Measurements from ENCODE around the gene KCNN3.
A peak's percentile ranks its signal among the peaks of the same experiment; 100 is the strongest.

Gene KCNN3

GRCh38 chr1:154880671-154881070 lies 10.6 kb upstream of the KCNN3 start:
- DNase-seq (ENCODE audit: low read depth in 2 of 2, low spot score in 1 of 2): no peak

- DNase-seq (ENCODE audit: low read depth in 2 of 2, low spot score in 1 of 2): no peak
Observed at GRCh38 chr1:154879038-154879421, 8.9 kb upstream of the KCNN3 start.

- peak; percentile 36 to 52 for DNase-seq (ENCODE audit: low read depth in 2 of 2, low spot score in 1 of 2)
Observed at GRCh38 chr1:154878371-154879037, 8.4 kb upstream of the KCNN3 start.

- DNase-seq (ENCODE audit: low read depth in 2 of 2, low spot score in 1 of 2): no peak
Observed at GRCh38 chr1:154877370-154877974, 7.4 kb upstream of the KCNN3 start.

GRCh38 chr1:154876842-154877369 lies 6.8 kb upstream of the KCNN3 start:
- DNase-seq (ENCODE audit: low read depth in 2 of 2, low spot score in 1 of 2): no peak

GRCh38 chr1:154874465-154874864 lies 4.4 kb upstream of the KCNN3 start:
- no peak for DNase-seq (ENCODE audit: low read depth in 2 of 2, low spot score in 1 of 2)

GRCh38 chr1:154873321-154873950 lies 3.4 kb upstream of the KCNN3 start:
- DNase-seq (ENCODE audit: low read depth in 2 of 2, low spot score in 1 of 2): no peak

GRCh38 chr1:154871374-154871773 lies 1.3 kb upstream of the KCNN3 start:
- DNase-seq (ENCODE audit: low read depth in 2 of 2, low spot score in 1 of 2): no peak

GRCh38 chr1:154870734-154871133 lies 653 bp upstream of the KCNN3 start:
- DNase-seq (ENCODE audit: low read depth in 2 of 2, low spot score in 1 of 2): no peak

- DNase-seq (ENCODE audit: low read depth in 2 of 2, low spot score in 1 of 2): no peak
Observed at GRCh38 chr1:154869351-154870114, 548 bp downstream of the KCNN3 start.

- no peak for DNase-seq (ENCODE audit: low read depth in 2 of 2, low spot score in 1 of 2)
Observed at GRCh38 chr1:154867841-154868605, 2.1 kb downstream of the KCNN3 start.

- DNase-seq (ENCODE audit: low read depth in 2 of 2, low spot score in 1 of 2): no peak
Observed at GRCh38 chr1:154867064-154867825, 2.8 kb downstream of the KCNN3 start.

GRCh38 chr1:154866257-154867063 lies 3.6 kb downstream of the KCNN3 start:
- DNase-seq (ENCODE audit: low read depth in 2 of 2, low spot score in 1 of 2): no peak

- no peak for DNase-seq (ENCODE audit: low read depth in 2 of 2, low spot score in 1 of 2)
Observed at GRCh38 chr1:154865442-154866256, 4.4 kb downstream of the KCNN3 start.

- DNase-seq (ENCODE audit: low read depth in 2 of 2, low spot score in 1 of 2): no peak
Observed at GRCh38 chr1:154864189-154864975, 5.7 kb downstream of the KCNN3 start.

GRCh38 chr1:154863315-154864174 lies 6.5 kb downstream of the KCNN3 start:
- DNase-seq (ENCODE audit: low read depth in 2 of 2, low spot score in 1 of 2): no peak

- DNase-seq (ENCODE audit: low read depth in 2 of 2, low spot score in 1 of 2): no peak
Observed at GRCh38 chr1:154862907-154863306, 7.2 kb downstream of the KCNN3 start.

Measured in stimulated activated CD8-positive, alpha-beta memory T cell treated with anti-CD3 and anti-CD28 coated beads, Interleukin-4, amount 100 ng/mL, for 1 hour (primary cell).